Liver (tissue), 9 donors: ENCODE results near the gene TBCD. TPM values are rescaled to one million over a fixed set of nuclear protein-coding genes. Genes with fewer than 3 reads are reported as not detected.

Experiments used
- DNase-seq: peaks from one replicate; pipeline ENCODE4 v3.0.0-alpha.2; 2017; ENCODE audit warnings: low spot score
- H3K27ac ChIP-seq, 2 donors: one replicate each; pipeline ENCODE4 v1.7.0; 2013; ENCODE audit warnings: inconsistent platforms in 2 of 2, low read length in 2 of 2, control low read depth in 1 of 2, low read depth in 1 of 2, mild to moderate bottlenecking in 1 of 2
- H3K27me3 ChIP-seq, 4 donors: one replicate each; pipeline versions ENCODE4 v1.6.1 to v1.7.0; 2013; ENCODE audit warnings: low read length in 3 of 4, inconsistent platforms in 1 of 4, mild to moderate bottlenecking in 1 of 4, moderate library complexity in 1 of 4; ENCODE audit not compliant: control insufficient read depth in 4 of 4, insufficient read depth in 4 of 4
- H3K36me3 ChIP-seq, 4 donors: one replicate each; pipeline versions ENCODE4 v1.6.1 to v1.7.0; 2013; ENCODE audit warnings: low read length in 3 of 4, mild to moderate bottlenecking in 3 of 4, low read depth in 1 of 4, moderate library complexity in 1 of 4; ENCODE audit not compliant: control insufficient read depth in 4 of 4, insufficient read depth in 3 of 4
- H3K4me1 ChIP-seq, 4 donors: one replicate each; pipeline versions ENCODE4 v1.6.1 to v1.7.0; 2013; ENCODE audit warnings: low read length in 3 of 4, mild to moderate bottlenecking in 3 of 4, moderate library complexity in 1 of 4; ENCODE audit not compliant: control insufficient read depth in 4 of 4, insufficient read depth in 4 of 4
- H3K4me3 ChIP-seq, 3 donors: one replicate each; pipeline versions ENCODE4 v1.6.1 to v1.7.0; 2013; ENCODE audit warnings: low read length in 3 of 3, control low read depth in 1 of 3, low read depth in 1 of 3, mild to moderate bottlenecking in 1 of 3
- H3K9ac ChIP-seq, 2 donors: one replicate each; pipeline ENCODE4 v1.7.0; 2013; ENCODE audit warnings: low read length in 2 of 2, mild to moderate bottlenecking in 2 of 2, moderate library complexity in 2 of 2, control low read depth in 1 of 2, low read depth in 1 of 2
- H3K9me3 ChIP-seq, 4 donors: one replicate each; pipeline versions ENCODE4 v1.6.1 to v1.7.0; 2013; ENCODE audit warnings: low read length in 3 of 4; ENCODE audit not compliant: control insufficient read depth in 4 of 4
- ATF3 ChIP-seq: IDR thresholded peaks from 2 replicates; pipeline ENCODE4 v1.6.1; 2016; ENCODE audit warnings: antibody characterized with exemption
- CTCF ChIP-seq: fragments of 150-350 bp; IDR thresholded peaks from 2 replicates; pipeline ENCODE4 v1.5.1; 2017; ENCODE audit warnings: improper control_type of control experiment, low read depth, low read length; ENCODE audit not compliant: missing input control
- EGR1 ChIP-seq, 2 donors: IDR thresholded peaks; 2 replicates each; pipeline ENCODE4 v1.6.1; 2016 to 2018; ENCODE audit warnings: antibody characterized with exemption in 2 of 2, low read depth in 2 of 2
- FOXA1 ChIP-seq: IDR thresholded peaks from 2 replicates; pipeline ENCODE4 v1.6.1; 2016; ENCODE audit warnings: antibody characterized with exemption
- FOXA2 ChIP-seq: IDR thresholded peaks from 2 replicates; pipeline ENCODE4 v1.6.1; 2016; ENCODE audit warnings: antibody characterized with exemption
- GABPA ChIP-seq, 2 donors: IDR thresholded peaks in 1 of 2; conservative IDR thresholded peaks in 1 of 2; 2 replicates each; pipeline ENCODE4 v1.6.1; 2016; ENCODE audit warnings: antibody characterized with exemption in 2 of 2, mild to moderate bottlenecking in 1 of 2, moderate library complexity in 1 of 2
- HNF4A ChIP-seq, 2 donors: conservative IDR thresholded peaks; 2 replicates each; pipeline ENCODE4 v1.6.1; 2016; ENCODE audit warnings: antibody characterized with exemption in 2 of 2, mild to moderate bottlenecking in 2 of 2
- HNF4G ChIP-seq: IDR thresholded peaks from 2 replicates; pipeline ENCODE4 v1.6.1; 2016; ENCODE audit warnings: antibody characterized with exemption
- JUND ChIP-seq, 2 donors: IDR thresholded peaks; 2 replicates each; pipeline ENCODE4 v1.6.1; 2016; ENCODE audit warnings: antibody characterized with exemption in 2 of 2
- MAX ChIP-seq: IDR thresholded peaks from 2 replicates; pipeline ENCODE4 v1.6.1; 2016; ENCODE audit warnings: antibody characterized with exemption
- NR2F2 ChIP-seq: IDR thresholded peaks from 2 replicates; pipeline ENCODE4 v1.6.1; 2016; ENCODE audit warnings: antibody characterized with exemption
- RAD21 ChIP-seq, 2 donors: IDR thresholded peaks; 2 replicates each; pipeline ENCODE4 v1.6.1; 2016; ENCODE audit warnings: antibody characterized with exemption in 2 of 2, mild to moderate bottlenecking in 2 of 2
- REST ChIP-seq: IDR thresholded peaks from 2 replicates; pipeline ENCODE4 v1.6.1; 2016; ENCODE audit warnings: antibody characterized with exemption, mild to moderate bottlenecking
- RXRA ChIP-seq, 2 donors: IDR thresholded peaks; 2 replicates each; pipeline ENCODE4 v1.6.1; 2017 to 2018; ENCODE audit warnings: antibody characterized with exemption in 2 of 2, mild to moderate bottlenecking in 1 of 2
- SP1 ChIP-seq: IDR thresholded peaks from 2 replicates; pipeline ENCODE4 v1.6.1; 2018; ENCODE audit warnings: antibody characterized with exemption, mild to moderate bottlenecking
- YY1 ChIP-seq: IDR thresholded peaks from 2 replicates; pipeline ENCODE4 v1.6.1; 2016; ENCODE audit warnings: antibody characterized with exemption, mild to moderate bottlenecking
- ZBTB33 ChIP-seq: IDR thresholded peaks from 2 replicates; pipeline ENCODE4 v1.6.1; 2016; ENCODE audit warnings: antibody characterized with exemption
- WGBS: extraction: QIAGEN DNeasy Blood & Tissue Kit; methylation state at CpG from one replicate; pipeline ENCODE4 v1.1.7; 2013; 5-methylcytosine and 5-hydroxymethylcytosine counted together
- polyA plus RNA-seq, 2 donors: library from polyadenylated mRNA; stranded (reverse) in 1 of 2; unstranded in 1 of 2; fragments of 200-250 nt in 1 of 2; fragments of >200 nt in 1 of 2; fragmentation: Nextera tagmentation in 1 of 2; extraction: Ambion mirVana in 1 of 2; gene quantifications; one replicate each; pipeline versions ENCODE4 v1.2.1 to v1.2.3, GENCODE V29; 2013 to 2015
- total RNA-seq, 2 donors: library from RNA; depleted of rRNA; stranded (reverse); fragments of >200 nt; gene quantifications; one replicate each; pipeline ENCODE4 v1.2.3, GENCODE V29; 2014
- donor health status: healthy.
- donor health status: healthy.
- donor health status: healthy.
- donor health status: healthy.
- donor health status: healthy.

Gene TBCD
- total and polyA plus RNA-seq, 4 donors: 29.8 to 42.2 (median 33.0) TPM

GRCh38 chr17:82800885-82801284 is 49.0 kb downstream of the TBCD start:
- H3K36me3 ChIP-seq: peaks cover 0 to 6% (median 1%) of the 10 kb centered on the region in 4 donors
- no peak overlapping the region for H3K27ac ChIP-seq
- no peaks in the 10 kb centered on the region for H3K27me3 ChIP-seq
- no peak for TF ChIP-seq JUND (IDR thresholded peaks at IDR 0.05)
- no peak for TF ChIP-seq NR2F2
- TF ChIP-seq FOXA1: no peak
- no peak for TF ChIP-seq YY1
- TF ChIP-seq HNF4G: no peak
- no peak for TF ChIP-seq ZBTB33
- TF ChIP-seq GABPA (IDR thresholded peaks at IDR 0.05 in 1 of 2, conservative IDR thresholded peaks at IDR 0.05 in 1 of 2): no peak
- TF ChIP-seq CTCF: no peak
- no peak for TF ChIP-seq SP1
- no peak for TF ChIP-seq EGR1 (IDR thresholded peaks at IDR 0.05; ENCODE audit: low read depth in 2 of 2)
- TF ChIP-seq REST: no peak
- TF ChIP-seq HNF4A (conservative IDR thresholded peaks at IDR 0.05): no peak
- TF ChIP-seq FOXA2: no peak
- no peak for TF ChIP-seq MAX
- no peak for TF ChIP-seq ATF3
- TF ChIP-seq RAD21 (IDR thresholded peaks at IDR 0.05): no peak
- no peak for TF ChIP-seq RXRA (IDR thresholded peaks at IDR 0.05)
- 98% methylated on average over 15 of the region's 15 CpGs for WGBS
- H3K9ac ChIP-seq: no peak overlapping the region
- no peaks in the 10 kb centered on the region for H3K9me3 ChIP-seq
- no peaks in the 10 kb centered on the region for H3K4me1 ChIP-seq
- no peak for DNase-seq
- no peak overlapping the region for H3K4me3 ChIP-seq
